ENCODE measurements around the gene TASP1.

- TF ChIP-seq CTCF (IDR thresholded peaks at IDR 0.05) (no peak), POLR2A (IDR thresholded peaks at IDR 0.05) (no peak), EP300 (IDR thresholded peaks at IDR 0.05) (no peak)
These were observed 235.3 kb downstream of the TASP1 start for GRCh38 chr20:13403453-13403852.
